ENCODE measurements around the gene ARRDC4.
"Not testable (repeated sequence)": the region's sequence is repeated elsewhere in the genome, so short reads cannot be mapped to it uniquely, and the experiment has no call there.

Gene ARRDC4

DNA sequence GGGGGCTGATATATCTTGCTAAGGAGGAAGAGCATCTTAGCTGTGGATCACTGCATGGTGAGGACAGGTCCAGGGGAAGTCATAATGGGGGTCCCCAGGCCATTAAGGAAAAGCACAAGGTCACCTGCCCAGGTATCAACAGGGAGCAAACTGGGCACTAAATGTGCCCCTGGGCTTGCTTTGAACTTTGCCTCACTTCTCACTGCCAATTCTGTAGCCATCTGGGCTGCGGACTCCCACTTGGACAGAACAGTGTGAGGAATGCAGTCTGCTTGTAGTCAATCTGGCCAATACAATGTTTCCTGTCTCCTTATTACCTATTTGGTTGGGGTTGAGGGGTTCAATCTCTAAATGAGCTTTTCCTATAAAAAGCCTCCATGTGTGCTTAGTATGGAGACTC, 21.3 kb downstream of the ARRDC4 start (continued):
- TF ChIP-seq ZNF2 (tag by site-specific recombination; IDR thresholded peaks at IDR 0.05) (no peak), ZNF23 (tag by site-specific recombination; IDR thresholded peaks at IDR 0.05; ENCODE audit: borderline replicate concordance) (no peak), BCL11B (tag by site-specific recombination; IDR thresholded peaks at IDR 0.05; ENCODE audit: low read depth) (no peak), SP7 (tag by site-specific recombination; IDR thresholded peaks at IDR 0.05) (no peak), ZNF341 (tag by site-specific recombination; IDR thresholded peaks at IDR 0.05; ENCODE audit: low read depth) (no peak)
- TF ChIP-seq, protein P1, sequence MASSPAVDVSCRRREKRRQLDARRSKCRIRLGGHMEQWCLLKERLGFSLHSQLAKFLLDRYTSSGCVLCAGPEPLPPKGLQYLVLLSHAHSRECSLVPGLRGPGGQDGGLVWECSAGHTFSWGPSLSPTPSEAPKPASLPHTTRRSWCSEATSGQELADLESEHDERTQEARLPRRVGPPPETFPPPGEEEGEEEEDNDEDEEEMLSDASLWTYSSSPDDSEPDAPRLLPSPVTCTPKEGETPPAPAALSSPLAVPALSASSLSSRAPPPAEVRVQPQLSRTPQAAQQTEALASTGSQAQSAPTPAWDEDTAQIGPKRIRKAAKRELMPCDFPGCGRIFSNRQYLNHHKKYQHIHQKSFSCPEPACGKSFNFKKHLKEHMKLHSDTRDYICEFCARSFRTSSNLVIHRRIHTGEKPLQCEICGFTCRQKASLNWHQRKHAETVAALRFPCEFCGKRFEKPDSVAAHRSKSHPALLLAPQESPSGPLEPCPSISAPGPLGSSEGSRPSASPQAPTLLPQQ (tag by site-specific recombination; IDR thresholded peaks at IDR 0.05), result no peak

DNA sequence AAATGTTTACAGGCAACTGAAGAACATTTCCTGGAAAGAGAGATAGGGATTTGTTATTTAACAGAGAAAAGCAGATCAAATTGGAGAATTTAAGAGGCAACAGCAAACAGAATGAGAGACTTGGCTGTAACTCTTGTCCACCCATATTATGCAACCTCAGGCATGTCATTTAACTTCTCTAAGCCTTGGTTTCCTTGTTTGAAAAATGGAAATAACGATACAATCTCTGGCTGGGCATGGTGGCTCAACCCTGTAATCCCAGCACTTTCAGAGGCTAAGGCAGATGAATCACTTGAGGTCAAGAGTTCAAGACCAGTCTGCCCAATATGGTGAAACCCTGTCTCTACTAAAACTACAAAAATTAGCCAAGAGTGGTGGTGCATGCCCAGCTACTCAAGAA, 23.7 kb downstream of the ARRDC4 start:
- CTCF ChIA-PET, result interaction anchor here (0.9 to 1.6 kb wide), 2 partner anchors 12 kb away, joined by 3 to 5 read pairs; no protein-coding TSS in a partner anchor
- TF ChIP-seq ZNF121 (tag by site-specific recombination; IDR thresholded peaks at IDR 0.05) (no peak), KLF16 (tag by site-specific recombination; IDR thresholded peaks at IDR 0.05) (no peak), ZNF768 (tag by site-specific recombination; IDR thresholded peaks at IDR 0.05) (no peak), ZNF521 (tag by site-specific recombination; IDR thresholded peaks at IDR 0.05) (no peak), ZNF510 (tag by site-specific recombination; IDR thresholded peaks at IDR 0.05; ENCODE audit: insufficient replicate concordance) (no peak), ZNF623 (tag by site-specific recombination; IDR thresholded peaks at IDR 0.05) (no peak), ZNF138 (tag by site-specific recombination; IDR thresholded peaks at IDR 0.05; ENCODE audit: borderline replicate concordance) (no peak), SP3 (tag by site-specific recombination; IDR thresholded peaks at IDR 0.05) (no peak), RBAK (tag by site-specific recombination; IDR thresholded peaks at IDR 0.05) (no peak), ZBTB1 (tag by site-specific recombination; IDR thresholded peaks at IDR 0.05) (no peak), ZNF658 (tag by site-specific recombination; IDR thresholded peaks at IDR 0.05) (no peak), MYNN (tag by site-specific recombination; IDR thresholded peaks at IDR 0.05; ENCODE audit: borderline replicate concordance) (no peak), ZNF211 (tag by site-specific recombination; IDR thresholded peaks at IDR 0.05; ENCODE audit: low read depth) (no peak), ZNF366 (tag by site-specific recombination; conservative IDR thresholded peaks at IDR 0.05) (no peak), ZNF747 (tag by site-specific recombination; IDR thresholded peaks at IDR 0.05) (no peak), ZSCAN16 (tag by site-specific recombination; IDR thresholded peaks at IDR 0.05) (no peak), ZNF175 (tag by site-specific recombination; IDR thresholded peaks at IDR 0.05) (no peak)
- TF ChIP-seq, protein P2, sequence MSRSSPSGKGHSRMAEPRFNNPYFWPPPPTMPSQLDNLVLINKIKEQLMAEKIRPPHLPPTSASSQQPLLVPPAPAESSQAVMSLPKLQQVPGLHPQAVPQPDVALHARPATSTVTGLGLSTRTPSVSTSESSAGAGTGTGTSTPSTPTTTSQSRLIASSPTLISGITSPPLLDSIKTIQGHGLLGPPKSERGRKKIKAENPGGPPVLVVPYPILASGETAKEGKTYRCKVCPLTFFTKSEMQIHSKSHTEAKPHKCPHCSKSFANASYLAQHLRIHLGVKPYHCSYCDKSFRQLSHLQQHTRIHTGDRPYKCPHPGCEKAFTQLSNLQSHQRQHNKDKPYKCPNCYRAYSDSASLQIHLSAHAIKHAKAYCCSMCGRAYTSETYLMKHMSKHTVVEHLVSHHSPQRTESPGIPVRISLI (tag by site-specific recombination; IDR thresholded peaks at IDR 0.05), result no peak
- Histone ChIP-seq H3K36me3 (ENCODE audit: control insufficient read depth in 2 of 2, insufficient read depth in 1 of 2, low read length in 2 of 2) (no peaks in the 10 kb centered on the region), H3K27ac (ENCODE audit: extremely low read depth, low read depth, low read length) (no peak overlapping the region), H3K4me1 (ENCODE audit: control insufficient read depth, insufficient read depth, low read length) (no peaks in the 10 kb centered on the region), H3K4me3 (ENCODE audit: low read depth, low read length) (no peak overlapping the region), H3K9me3 (ENCODE audit: control insufficient read depth, insufficient read depth, low read depth, low read length) (no peaks in the 10 kb centered on the region)
- POLR2A ChIA-PET, result no interaction called here

DNA sequence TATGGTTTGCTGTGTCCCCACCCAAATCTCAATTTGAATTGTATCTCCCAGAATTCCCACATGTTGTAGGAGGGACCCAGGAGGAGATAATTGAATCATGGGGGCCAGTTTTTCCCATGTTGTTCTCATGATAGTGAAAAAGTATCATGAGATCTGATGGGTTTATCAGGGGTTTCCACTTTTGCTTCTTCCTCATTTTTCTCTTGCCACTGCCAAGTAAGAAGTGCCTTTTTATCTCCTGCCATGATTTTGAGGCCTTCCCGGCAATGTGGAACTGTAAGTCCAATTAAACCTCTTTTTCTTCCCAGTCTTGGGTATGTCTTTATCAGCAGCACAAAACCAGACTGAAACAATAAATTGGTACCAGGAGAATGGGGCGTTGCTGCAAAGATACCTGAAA, 25.5 kb downstream of the ARRDC4 start:
- CTCF ChIA-PET; H3K4me3 ChIP-seq (ENCODE audit: low read depth, low read length); H3K36me3 ChIP-seq (ENCODE audit: control insufficient read depth in 2 of 2, insufficient read depth in 1 of 2, low read length in 2 of 2); H3K27ac ChIP-seq (ENCODE audit: extremely low read depth, low read depth, low read length); POLR2A ChIA-PET; H3K4me1 ChIP-seq (ENCODE audit: control insufficient read depth, insufficient read depth, low read length); H3K9me3 ChIP-seq (ENCODE audit: control insufficient read depth, insufficient read depth, low read depth, low read length): not testable (repeated sequence)
